Activated CD8-positive, alpha-beta memory T cell treated with anti-CD3 and anti-CD28 coated beads, Interleukin-2, amount 50 U/mL, for 1 hour (primary cell): Measurements from ENCODE around the gene TMEM221.

ENCODE experiments used
- DNase-seq: peaks from one replicate; pipeline ENCODE4 v3.0.0-alpha.2; 2020; ENCODE audit errors: extremely low read depth

TMEM221 gene

GRCh38 chr19:17405250-17406045 is 43.0 kb downstream of the TMEM221 start, which contains the start of gene BST2:
BST2 (minus strand) TSS chr19:17405630; CDS start chr19:17405575, 55 bp downstream.
- no peak for DNase-seq

- no peak for DNase-seq
Measured at GRCh38 chr19:17404621-17405249, 43.7 kb downstream of the TMEM221 start.

GRCh38 chr19:17404015-17404414 is 44.5 kb downstream of the TMEM221 start:
- no peak for DNase-seq

GRCh38 chr19:17402982-17403855 is 45.2 kb downstream of the TMEM221 start:
- DNase-seq: no peak

- no peak for DNase-seq
Measured at GRCh38 chr19:17401628-17402027, 46.8 kb downstream of the TMEM221 start.

- no peak for DNase-seq
Measured at GRCh38 chr19:17398902-17399527, 49.5 kb downstream of the TMEM221 start.

- DNase-seq: no peak
Measured at GRCh38 chr19:17394891-17395415, 53.5 kb downstream of the TMEM221 start.

GRCh38 chr19:17393914-17394313 is 54.6 kb downstream of the TMEM221 start, which contains the start of gene CCDC194:
CCDC194 (minus strand) TSS chr19:17394196; CDS start chr19:17394158, 38 bp downstream.
- no peak for DNase-seq

GRCh38 chr19:17393002-17393401 is 55.5 kb downstream of the TMEM221 start:
- no peak for DNase-seq

GRCh38 chr19:17391371-17392151 is 56.9 kb downstream of the TMEM221 start:
- DNase-seq: no peak

- DNase-seq: peak; percentile 66
Measured at GRCh38 chr19:17390665-17391370, 57.6 kb downstream of the TMEM221 start.

- DNase-seq: no peak
Measured at GRCh38 chr19:17389957-17390664, 58.4 kb downstream of the TMEM221 start.

- no peak for DNase-seq
Measured at GRCh38 chr19:17389288-17389687, 59.2 kb downstream of the TMEM221 start.

- DNase-seq: no peak
Measured at GRCh38 chr19:17385878-17386611, 62.4 kb downstream of the TMEM221 start.
